Measurements from ENCODE around the gene SIPA1. TPM values are rescaled to one million over a fixed set of nuclear protein-coding genes. Genes with fewer than 3 reads are reported as not detected.

Gene SIPA1
- total and polyA plus RNA-seq, 4 donors, result 15.4 to 34.9 (median 22.8) TPM

GRCh38 chr11:65692367-65692766 is 54.5 kb downstream of the SIPA1 start:
- no peaks in the 10 kb centered on the region for H3K36me3 ChIP-seq (ENCODE audit: control insufficient read depth in 4 of 4, insufficient read depth in 3 of 4, low read depth in 1 of 4, low read length in 3 of 4)
- no peak for DNase-seq (ENCODE audit: low spot score)
- no peaks in the 10 kb centered on the region for H3K27me3 ChIP-seq (ENCODE audit: control insufficient read depth in 4 of 4, insufficient read depth in 4 of 4, low read length in 3 of 4)
- no peak overlapping the region for H3K9ac ChIP-seq (ENCODE audit: low read depth in 1 of 2, low read length in 2 of 2)
- no peak overlapping the region for H3K27ac ChIP-seq (ENCODE audit: low read depth in 1 of 2, low read length in 2 of 2)
- TF ChIP-seq GABPA (IDR thresholded peaks at IDR 0.05 in 1 of 2, conservative IDR thresholded peaks at IDR 0.05 in 1 of 2) (no peak), FOXA2 (IDR thresholded peaks at IDR 0.05) (no peak), FOXA1 (IDR thresholded peaks at IDR 0.05) (no peak), YY1 (IDR thresholded peaks at IDR 0.05) (no peak), TAF1 (conservative IDR thresholded peaks at IDR 0.05) (no peak), JUND (IDR thresholded peaks at IDR 0.05) (no peak), RAD21 (IDR thresholded peaks at IDR 0.05) (no peak)
- TF ChIP-seq, protein P1, sequence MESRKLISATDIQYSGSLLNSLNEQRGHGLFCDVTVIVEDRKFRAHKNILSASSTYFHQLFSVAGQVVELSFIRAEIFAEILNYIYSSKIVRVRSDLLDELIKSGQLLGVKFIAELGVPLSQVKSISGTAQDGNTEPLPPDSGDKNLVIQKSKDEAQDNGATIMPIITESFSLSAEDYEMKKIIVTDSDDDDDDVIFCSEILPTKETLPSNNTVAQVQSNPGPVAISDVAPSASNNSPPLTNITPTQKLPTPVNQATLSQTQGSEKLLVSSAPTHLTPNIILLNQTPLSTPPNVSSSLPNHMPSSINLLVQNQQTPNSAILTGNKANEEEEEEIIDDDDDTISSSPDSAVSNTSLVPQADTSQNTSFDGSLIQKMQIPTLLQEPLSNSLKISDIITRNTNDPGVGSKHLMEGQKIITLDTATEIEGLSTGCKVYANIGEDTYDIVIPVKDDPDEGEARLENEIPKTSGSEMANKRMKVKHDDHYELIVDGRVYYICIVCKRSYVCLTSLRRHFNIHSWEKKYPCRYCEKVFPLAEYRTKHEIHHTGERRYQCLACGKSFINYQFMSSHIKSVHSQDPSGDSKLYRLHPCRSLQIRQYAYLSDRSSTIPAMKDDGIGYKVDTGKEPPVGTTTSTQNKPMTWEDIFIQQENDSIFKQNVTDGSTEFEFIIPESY (IDR thresholded peaks at IDR 0.05), result no peak
- no peaks in the 10 kb centered on the region for H3K9me3 ChIP-seq (ENCODE audit: control insufficient read depth in 4 of 4, low read length in 3 of 4)
- H3K4me3 ChIP-seq (ENCODE audit: low read depth in 1 of 3, low read length in 3 of 3), result no peak overlapping the region
- peaks cover 0 to 6% (median 2%) of the 10 kb centered on the region in 4 donors for H3K4me1 ChIP-seq (ENCODE audit: control insufficient read depth in 4 of 4, insufficient read depth in 4 of 4, low read length in 3 of 4)
- 74% methylated on average over 11 of the region's 11 CpGs for WGBS

DNA sequence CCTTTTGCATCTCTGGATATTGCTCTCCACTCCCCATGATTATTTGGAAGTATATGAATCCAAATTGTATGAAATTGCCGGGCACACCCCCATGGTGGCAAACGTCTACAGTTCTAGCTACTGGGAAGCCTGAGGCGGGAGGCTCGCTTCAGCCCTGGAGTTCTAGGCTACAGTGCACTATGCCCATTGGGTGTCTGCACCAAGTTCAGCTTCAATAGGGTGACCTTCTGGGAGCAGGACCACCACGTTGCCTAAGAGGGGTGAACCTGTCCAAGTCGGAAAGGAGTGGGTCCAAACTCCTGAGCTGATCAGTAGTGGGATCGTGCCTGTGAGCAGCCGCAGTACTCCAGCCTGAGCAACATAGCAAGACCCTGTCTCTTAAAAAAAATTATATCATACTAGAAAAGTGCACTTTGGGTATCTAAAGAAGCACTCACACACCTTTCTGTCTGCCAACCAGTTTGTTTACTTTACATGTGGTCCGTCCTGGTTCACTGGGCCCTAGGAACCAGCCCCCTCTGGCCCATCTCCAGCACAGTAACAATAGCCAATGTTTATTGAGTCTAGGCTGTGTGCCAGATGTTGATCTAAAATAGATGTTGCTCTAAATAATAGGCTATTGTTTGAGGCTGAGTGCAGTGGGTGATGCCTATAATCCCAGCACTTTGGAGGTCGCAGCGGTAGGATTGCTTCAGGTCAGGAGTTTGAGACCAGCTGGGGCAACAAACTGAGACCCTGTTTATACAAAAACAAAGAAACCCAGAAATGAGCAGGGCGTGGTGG is 57.7 kb downstream of the SIPA1 start:
- Histone ChIP-seq H3K9ac (ENCODE audit: low read depth in 1 of 2, low read length in 2 of 2) (no peak overlapping the region), H3K27ac (ENCODE audit: low read depth in 1 of 2, low read length in 2 of 2) (no peak overlapping the region)
- TF ChIP-seq, protein P2, sequence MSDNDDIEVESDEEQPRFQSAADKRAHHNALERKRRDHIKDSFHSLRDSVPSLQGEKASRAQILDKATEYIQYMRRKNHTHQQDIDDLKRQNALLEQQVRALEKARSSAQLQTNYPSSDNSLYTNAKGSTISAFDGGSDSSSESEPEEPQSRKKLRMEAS (IDR thresholded peaks at IDR 0.05), result no peak
- TF ChIP-seq FOXA1 (IDR thresholded peaks at IDR 0.05) (no peak), NR2F2 (IDR thresholded peaks at IDR 0.05) (no peak), EGR1 (IDR thresholded peaks at IDR 0.05; ENCODE audit: low read depth in 2 of 2) (no peak), TAF1 (conservative IDR thresholded peaks at IDR 0.05) (no peak), HNF4G (IDR thresholded peaks at IDR 0.05) (no peak), REST (IDR thresholded peaks at IDR 0.05) (no peak), SP1 (IDR thresholded peaks at IDR 0.05) (no peak), YY1 (IDR thresholded peaks at IDR 0.05) (no peak), RXRA (IDR thresholded peaks at IDR 0.05) (no peak), FOXA2 (IDR thresholded peaks at IDR 0.05) (no peak)
- TF ChIP-seq, protein P3, sequence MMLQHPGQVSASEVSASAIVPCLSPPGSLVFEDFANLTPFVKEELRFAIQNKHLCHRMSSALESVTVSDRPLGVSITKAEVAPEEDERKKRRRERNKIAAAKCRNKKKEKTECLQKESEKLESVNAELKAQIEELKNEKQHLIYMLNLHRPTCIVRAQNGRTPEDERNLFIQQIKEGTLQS (IDR thresholded peaks at IDR 0.05), result no peak
- TF ChIP-seq, protein P1 (IDR thresholded peaks at IDR 0.05), result no peak
- TF ChIP-seq, protein P4, sequence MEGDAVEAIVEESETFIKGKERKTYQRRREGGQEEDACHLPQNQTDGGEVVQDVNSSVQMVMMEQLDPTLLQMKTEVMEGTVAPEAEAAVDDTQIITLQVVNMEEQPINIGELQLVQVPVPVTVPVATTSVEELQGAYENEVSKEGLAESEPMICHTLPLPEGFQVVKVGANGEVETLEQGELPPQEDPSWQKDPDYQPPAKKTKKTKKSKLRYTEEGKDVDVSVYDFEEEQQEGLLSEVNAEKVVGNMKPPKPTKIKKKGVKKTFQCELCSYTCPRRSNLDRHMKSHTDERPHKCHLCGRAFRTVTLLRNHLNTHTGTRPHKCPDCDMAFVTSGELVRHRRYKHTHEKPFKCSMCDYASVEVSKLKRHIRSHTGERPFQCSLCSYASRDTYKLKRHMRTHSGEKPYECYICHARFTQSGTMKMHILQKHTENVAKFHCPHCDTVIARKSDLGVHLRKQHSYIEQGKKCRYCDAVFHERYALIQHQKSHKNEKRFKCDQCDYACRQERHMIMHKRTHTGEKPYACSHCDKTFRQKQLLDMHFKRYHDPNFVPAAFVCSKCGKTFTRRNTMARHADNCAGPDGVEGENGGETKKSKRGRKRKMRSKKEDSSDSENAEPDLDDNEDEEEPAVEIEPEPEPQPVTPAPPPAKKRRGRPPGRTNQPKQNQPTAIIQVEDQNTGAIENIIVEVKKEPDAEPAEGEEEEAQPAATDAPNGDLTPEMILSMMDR (IDR thresholded peaks at IDR 0.05; ENCODE audit: low read depth, low read length, missing input control), result no peak

More for the DNA sequence above, 57.7 kb downstream of the SIPA1 start:
- Histone ChIP-seq H3K4me1 (ENCODE audit: control insufficient read depth in 4 of 4, insufficient read depth in 4 of 4, low read length in 3 of 4) (peaks cover 0 to 6% (median 0%) of the 10 kb centered on the region in 4 donors), H3K4me3 (ENCODE audit: low read depth in 1 of 3, low read length in 3 of 3) (no peak overlapping the region), H3K27me3 (ENCODE audit: control insufficient read depth in 4 of 4, insufficient read depth in 4 of 4, low read length in 3 of 4) (no peaks in the 10 kb centered on the region), H3K36me3 (ENCODE audit: control insufficient read depth in 4 of 4, insufficient read depth in 3 of 4, low read depth in 1 of 4, low read length in 3 of 4) (no peaks in the 10 kb centered on the region), H3K9me3 (ENCODE audit: control insufficient read depth in 4 of 4, low read length in 3 of 4) (no peaks in the 10 kb centered on the region)
- WGBS, result 72% methylated on average over 12 of the region's 12 CpGs
- DNase-seq (ENCODE audit: low spot score), result no peak

All from liver (tissue), 9 donors.